Loucy (cell line): ENCODE results near the gene KLRK1.
"Not testable (repeated sequence)": the region's sequence is repeated elsewhere in the genome, so short reads cannot be mapped to it uniquely, and the experiment has no call there.

Experiments
- CTCF ChIP-seq: fragments of 200-600 bp; sonication (generic); conservative IDR thresholded peaks from 2 replicates; pipeline ENCODE4 v1.5.1; 2014; ENCODE audit warnings: mild to moderate bottlenecking, antibody characterized with exemption, low read length
- EZH2phosphoT487 ChIP-seq: fragments of 200-600 bp; IDR thresholded peaks from 2 replicates; pipeline ENCODE4 v1.6.1; 2018; ENCODE audit warnings: antibody characterized with exemption, mild to moderate bottlenecking, moderate library complexity, borderline replicate concordance

- not testable (repeated sequence) for TF ChIP-seq CTCF, EZH2phosphoT487
Measured at GRCh38 chr12:10394531-10395152, 4.8 kb upstream of the KLRK1 start.
